Inflammatory macrophage treated with lipopolysaccharide for 1 hour (primary cell): Measurements from ENCODE around the gene NOD1.
"Not testable (repeated sequence)": the region's sequence is repeated elsewhere in the genome, so short reads cannot be mapped to it uniquely, and the experiment has no call there.

ENCODE experiments used
- DNase-seq, 2 donors: peaks; one replicate each; pipeline ENCODE4 v3.0.0-alpha.2; 2020 to 2022

The NOD1 gene

GRCh38 chr7:30448461-30449189, 30.0 kb downstream of the NOD1 start:
- DNase-seq, result no peak

DNA sequence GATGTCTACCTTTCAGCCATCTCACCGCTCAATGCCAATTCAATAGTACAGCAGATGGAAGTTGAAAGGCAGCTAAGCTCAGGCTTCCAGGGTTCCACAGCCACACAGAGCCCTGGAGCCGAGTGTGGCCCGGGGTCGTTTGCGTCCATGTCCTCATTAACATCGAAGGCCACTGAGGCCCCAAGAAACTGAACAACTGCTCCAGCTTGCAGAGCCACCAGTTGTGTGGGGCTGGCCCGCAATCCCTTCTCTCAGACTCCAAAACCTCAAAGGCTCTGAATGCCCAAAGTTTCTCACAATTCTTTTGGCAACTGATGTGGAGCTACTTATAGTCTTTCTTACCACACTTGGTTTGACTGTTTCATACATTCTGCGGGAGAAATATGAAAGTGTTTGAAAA, 31.1 kb downstream of the NOD1 start:
- no peak for DNase-seq

- no peak for DNase-seq
Measured at GRCh38 chr7:30446266-30446665, 32.3 kb downstream of the NOD1 start.

DNA sequence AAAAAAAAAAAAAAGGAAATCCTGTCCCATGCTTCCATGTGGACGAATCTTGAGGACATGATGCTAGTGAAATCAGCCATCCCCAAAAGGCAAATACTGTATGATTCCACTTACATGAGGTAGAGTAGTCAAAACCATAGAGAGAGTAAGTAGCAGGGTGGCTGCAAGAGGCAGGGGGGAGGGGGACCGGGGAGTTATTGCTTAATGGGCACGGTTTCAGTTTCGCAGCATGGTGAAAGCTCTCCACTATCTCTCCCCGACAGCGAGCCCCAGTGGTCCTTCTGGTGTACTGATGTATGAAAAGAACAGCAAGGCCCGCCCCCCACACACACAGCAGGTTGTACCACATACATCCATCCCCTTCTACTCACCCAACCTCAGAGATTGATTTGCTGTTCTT, 32.8 kb downstream of the NOD1 start:
- DNase-seq, result peak; percentile 80 to 88

DNA sequence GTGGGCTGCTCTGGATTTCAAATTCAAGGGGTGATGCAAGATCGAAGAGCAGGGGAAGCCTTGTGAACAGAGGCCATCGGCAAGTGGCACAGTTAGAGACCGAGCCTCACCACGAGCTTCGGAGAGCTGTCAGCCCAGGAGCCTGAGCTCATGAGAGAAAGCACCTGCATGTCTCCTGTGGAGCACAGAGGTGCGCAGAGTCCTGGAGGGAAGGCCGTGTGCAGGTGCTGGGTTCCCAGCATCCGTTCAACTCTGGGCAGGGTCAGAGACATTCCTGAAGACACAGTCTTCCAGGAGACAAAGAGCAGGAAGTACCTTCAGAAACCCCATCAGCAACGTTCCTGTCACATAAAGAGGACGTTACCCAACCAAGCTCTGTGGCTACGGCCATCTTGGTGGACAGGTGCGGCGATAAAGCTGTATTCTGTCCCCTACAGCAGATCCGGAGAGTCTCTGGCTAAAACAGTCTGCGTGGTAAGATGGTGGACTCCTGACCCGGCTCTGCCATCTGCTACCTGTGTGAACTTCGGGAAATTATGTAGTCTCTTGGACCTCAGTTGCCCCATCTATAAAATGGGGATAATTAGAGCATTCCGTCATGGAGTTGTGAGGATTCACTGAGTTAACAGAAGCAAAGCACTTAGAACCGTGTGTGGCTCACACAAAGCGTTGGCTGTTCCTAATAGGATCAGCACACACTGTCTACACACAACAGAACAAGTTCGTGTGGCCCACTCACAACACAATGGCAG, 40.6 kb downstream of the NOD1 start:
- peak in 1 of 2 donors; percentile 37 for DNase-seq

DNA sequence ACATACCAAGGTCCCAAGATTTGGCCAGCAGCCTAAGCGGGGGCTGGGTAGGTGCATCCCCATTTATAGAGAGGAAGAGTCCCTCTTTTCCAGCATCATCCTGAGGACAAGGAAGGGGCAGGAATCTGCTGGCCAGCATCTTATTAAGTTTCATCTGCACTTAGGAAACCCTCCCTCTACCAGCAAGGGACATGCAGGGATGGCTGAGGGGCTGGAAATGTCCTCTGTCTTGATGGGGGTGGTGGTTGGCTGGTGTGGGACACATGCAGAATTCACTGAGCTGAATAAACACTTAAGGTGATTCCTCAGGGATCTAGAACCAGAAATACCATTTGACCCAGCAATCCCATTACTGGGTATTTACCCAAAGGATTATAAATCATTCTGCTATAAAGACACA, 42.1 kb downstream of the NOD1 start:
- no peak for DNase-seq

- DNase-seq, result no peak
Measured at GRCh38 chr7:30436046-30436445, 42.5 kb downstream of the NOD1 start.

DNA sequence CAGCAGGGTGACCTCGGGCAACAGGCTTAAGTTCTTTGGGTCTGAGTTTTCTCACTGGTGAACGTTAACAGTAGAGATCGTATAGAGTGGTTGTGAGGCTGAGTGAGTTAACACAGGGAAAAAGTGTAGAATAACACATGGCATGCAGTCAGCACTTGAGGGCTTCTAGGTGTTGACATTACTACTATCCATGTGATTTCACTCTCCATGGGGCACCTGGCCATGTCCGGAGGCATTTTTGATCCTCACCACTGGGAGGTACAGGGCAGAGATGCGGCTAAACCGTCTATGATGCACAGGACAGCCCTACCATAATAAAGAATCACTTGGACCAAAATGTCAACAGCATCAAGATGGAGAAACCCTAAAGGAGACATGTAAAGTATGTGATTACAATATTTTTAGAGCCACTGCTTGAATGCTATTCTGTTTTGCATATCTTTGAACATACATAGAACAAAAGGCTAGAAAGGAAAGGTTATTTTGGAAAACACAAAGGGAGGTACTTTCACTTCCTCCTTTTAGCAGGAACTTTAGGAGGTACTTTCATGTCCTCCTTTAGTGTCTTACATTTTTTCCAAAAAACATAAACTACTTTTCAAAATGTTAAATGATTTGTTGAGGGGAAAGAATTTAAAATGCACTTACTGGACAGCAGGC, 44.3 kb downstream of the NOD1 start:
- DNase-seq, result peak; percentile 48 to 54

GRCh38 chr7:30433506-30433905, 45.1 kb downstream of the NOD1 start:
- no peak for DNase-seq

DNA sequence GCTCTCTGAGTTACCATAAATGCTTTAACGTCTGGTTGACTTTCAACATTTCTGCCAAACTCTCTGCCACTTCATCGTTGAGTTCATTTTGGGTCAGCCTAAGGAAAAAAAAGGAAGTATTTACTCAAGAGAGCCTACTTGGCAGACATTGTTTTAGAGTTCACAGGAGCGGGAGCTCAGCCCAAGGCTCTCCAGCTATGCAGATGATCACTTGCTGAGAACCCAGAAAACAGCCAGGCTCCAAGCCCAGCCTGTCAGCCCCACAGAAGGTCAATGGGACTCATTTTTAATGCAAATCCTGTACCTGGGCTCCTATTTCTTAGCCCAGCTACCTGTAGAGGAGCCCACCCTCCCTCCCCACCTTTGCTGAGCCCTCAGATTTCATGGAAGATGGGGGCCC, 45.5 kb downstream of the NOD1 start:
- DNase-seq, result peak; percentile 68 to 71

DNA sequence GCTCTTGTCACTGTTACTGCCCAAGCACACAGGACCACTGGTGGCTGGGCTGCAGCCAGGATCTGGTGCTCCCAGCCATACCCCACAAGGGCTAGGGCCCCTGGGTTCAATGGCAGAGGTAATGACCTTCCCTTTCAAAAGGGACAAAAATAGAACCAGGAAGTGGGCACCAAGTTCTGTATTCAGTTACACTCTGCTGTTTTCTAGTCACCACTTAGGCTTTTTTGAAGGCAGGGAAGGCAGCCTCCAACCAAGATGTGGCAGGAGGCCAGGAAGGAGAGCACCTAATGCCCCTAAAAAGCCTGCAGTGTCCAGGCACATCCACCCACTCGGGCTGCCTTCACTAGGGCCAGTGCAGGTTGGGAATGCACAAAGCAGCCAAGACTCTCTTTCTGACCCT, 47.8 kb downstream of the NOD1 start:
- peak; percentile 27 to 36 for DNase-seq

- DNase-seq, result peak; percentile 57 to 77
Measured at GRCh38 chr7:30430276-30430675, 48.3 kb downstream of the NOD1 start.

DNA sequence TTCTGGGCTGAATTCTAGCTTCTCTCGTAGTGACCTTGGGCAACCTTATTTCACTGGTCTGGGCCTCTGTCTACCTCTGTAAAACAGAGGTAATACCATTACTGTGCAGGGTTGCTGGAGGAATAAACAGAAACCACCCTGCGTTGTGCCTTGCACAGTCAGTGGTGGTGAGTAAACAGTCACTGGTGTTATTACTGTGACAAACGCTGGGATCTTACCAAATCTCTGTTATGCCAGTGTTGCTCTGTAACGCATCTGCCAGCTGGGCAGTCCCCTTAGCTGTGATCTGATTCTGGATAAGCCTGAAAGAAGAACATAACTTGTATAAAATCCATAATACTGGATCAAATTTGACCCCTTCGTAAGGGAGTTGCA, 49.4 kb downstream of the NOD1 start:
- peak; percentile 69 to 83 for DNase-seq

DNA sequence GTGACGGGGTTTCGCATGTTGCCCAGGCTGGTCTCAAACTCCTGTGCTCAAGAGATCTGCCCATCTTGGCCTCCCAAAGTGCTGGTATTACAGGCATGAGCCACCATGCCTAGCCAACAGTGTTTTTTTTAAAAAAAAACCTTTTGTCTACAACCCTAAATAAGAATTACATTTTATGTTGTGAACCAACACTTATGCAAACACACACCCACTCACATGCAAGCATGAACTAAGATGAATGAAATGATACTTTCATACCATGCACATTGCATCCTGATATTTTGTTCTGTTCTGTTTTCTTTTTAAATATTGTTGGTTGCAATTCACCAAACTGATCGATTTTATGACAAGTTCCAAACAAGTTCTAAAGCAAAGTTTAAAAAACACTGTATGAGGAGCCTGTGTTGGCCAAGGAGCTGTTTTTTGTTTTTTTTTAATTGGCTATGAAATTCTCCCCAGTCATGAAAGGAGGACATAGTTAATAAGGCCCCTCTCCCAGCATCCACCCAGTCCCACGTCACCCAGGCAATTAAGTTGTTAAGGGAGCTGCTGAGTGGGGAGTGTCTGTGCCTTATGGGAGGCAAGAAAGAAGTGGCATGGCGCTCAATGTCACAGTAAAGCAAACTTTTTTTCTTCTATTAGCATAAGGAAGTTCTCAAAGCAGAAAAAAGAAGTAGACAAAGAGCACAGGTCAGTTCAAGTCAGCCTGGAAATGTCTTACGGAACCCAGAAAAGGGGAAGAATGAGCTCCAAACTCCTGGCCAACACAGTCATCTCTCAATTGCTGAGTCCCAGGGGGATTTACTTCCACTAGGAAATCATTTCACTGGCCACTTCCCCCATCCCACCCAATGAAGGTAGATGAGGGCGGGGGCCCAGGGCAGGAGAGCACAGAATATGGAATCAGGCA, 50.1 kb downstream of the NOD1 start:
- DNase-seq, result peak; percentile 73 to 89

DNA sequence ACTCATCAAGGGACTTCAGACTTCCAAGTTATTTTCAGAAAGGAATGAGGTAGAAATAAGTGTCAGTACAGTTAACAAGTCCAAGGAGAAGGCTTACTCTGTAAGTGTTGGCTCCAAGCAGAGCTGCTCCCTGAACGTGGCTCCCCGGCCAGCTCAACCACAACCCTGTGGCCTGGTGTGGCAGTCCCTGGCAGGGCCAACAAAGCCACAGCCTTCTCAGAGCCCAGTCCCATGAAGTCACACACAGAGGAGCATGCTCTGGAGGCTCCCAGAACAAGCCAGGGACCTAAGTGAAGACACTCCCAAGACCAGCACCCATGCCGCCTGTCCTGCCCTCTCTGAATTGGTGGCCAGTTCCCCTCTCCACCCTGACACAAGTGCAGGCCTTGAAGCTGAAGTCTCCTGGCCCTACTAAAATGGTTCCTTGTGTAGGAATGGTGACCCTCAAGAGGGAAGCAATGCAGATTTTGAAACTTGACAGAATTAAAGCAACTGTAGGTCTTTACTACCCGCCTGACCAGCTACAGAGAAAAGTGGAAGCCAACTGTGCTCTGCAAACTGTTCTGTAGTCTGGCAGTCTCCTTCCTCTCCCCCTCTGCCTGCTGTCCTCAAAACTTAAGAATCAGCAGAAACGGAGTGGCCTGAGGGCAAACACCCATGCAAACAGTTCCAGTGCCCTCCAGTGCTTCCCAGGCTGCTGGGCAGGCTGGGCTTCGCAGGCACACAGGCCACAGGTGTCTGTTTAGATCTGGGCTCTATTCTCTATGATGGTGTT, 51.1 kb downstream of the NOD1 start:
- DNase-seq, result peak in 1 of 2 donors; percentile 24

- DNase-seq, result no peak
Measured at GRCh38 chr7:30424506-30424905, 54.1 kb downstream of the NOD1 start.

- DNase-seq, result no peak
Measured at GRCh38 chr7:30423788-30424505, 54.6 kb downstream of the NOD1 start.

- no peak for DNase-seq
Measured at GRCh38 chr7:30422922-30423321, 55.7 kb downstream of the NOD1 start.

- no peak for DNase-seq
Measured at GRCh38 chr7:30421647-30422196, 56.9 kb downstream of the NOD1 start.

- no peak for DNase-seq
Measured at GRCh38 chr7:30420662-30421061, 57.9 kb downstream of the NOD1 start.

GRCh38 chr7:30420080-30420479, 58.5 kb downstream of the NOD1 start:
- DNase-seq, result not testable (repeated sequence)
